ENCODE results near the gene TMEM131L.
"Not testable (repeated sequence)": the region's sequence is repeated elsewhere in the genome, so short reads cannot be mapped to it uniquely, and the experiment has no call there.

TMEM131L gene

DNA sequence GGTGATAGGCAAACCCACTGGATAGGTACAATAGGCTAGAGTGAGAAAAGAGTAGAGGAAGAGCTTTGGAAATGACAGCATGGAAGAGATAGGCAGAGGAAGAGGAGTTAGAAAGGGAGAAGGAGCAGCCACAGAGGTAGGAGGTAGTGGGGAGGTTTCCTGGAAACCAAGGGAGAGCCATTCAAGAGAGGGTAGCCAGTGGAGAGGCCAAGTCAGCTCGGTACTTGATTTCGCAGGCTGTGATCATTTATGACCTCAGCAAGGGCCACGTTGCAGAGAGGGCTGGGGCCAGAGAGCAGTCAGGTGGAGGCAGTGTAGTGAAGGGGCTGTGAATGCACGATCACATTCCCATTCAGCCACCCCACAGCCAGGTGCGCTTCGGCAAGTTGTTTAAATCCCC lies 76.0 kb downstream of the TMEM131L start:
- Histone ChIP-seq H3K27me3 (ENCODE audit: control insufficient read depth, insufficient read depth, low read length) (no peaks in the 10 kb centered on the region), H3K9me3 (ENCODE audit: control insufficient read depth, low read depth, low read length) (no peaks in the 10 kb centered on the region), H3K27ac (ENCODE audit: low read length) (no peak overlapping the region), H3K9ac (ENCODE audit: low read length) (no peak overlapping the region), H3K4me1 (ENCODE audit: control insufficient read depth, low read depth, low read length) (peaks cover 27% of the 10 kb centered on the region), H3K4me3 (ENCODE audit: low read length) (no peak overlapping the region), H3K36me3 (ENCODE audit: control insufficient read depth, low read depth, low read length) (no peaks in the 10 kb centered on the region)

- Histone ChIP-seq H3K27ac (ENCODE audit: low read length) (no peak overlapping the region), H3K27me3 (ENCODE audit: control insufficient read depth, insufficient read depth, low read length) (no peaks in the 10 kb centered on the region), H3K36me3 (ENCODE audit: control insufficient read depth, low read depth, low read length) (no peaks in the 10 kb centered on the region), H3K9ac (ENCODE audit: low read length) (no peak overlapping the region), H3K4me3 (ENCODE audit: low read length) (no peak overlapping the region), H3K9me3 (ENCODE audit: control insufficient read depth, low read depth, low read length) (no peaks in the 10 kb centered on the region), H3K4me1 (ENCODE audit: control insufficient read depth, low read depth, low read length) (peaks cover 25% of the 10 kb centered on the region)
These were observed 76.7 kb downstream of the TMEM131L start for GRCh38 chr4:153542834-153543233.

- Histone ChIP-seq H3K9ac (ENCODE audit: low read length) (no peak overlapping the region), H3K4me1 (ENCODE audit: control insufficient read depth, low read depth, low read length) (peaks cover 23% of the 10 kb centered on the region), H3K9me3 (ENCODE audit: control insufficient read depth, low read depth, low read length) (no peaks in the 10 kb centered on the region), H3K27ac (ENCODE audit: low read length) (no peak overlapping the region), H3K4me3 (ENCODE audit: low read length) (no peak overlapping the region), H3K36me3 (ENCODE audit: control insufficient read depth, low read depth, low read length) (no peaks in the 10 kb centered on the region), H3K27me3 (ENCODE audit: control insufficient read depth, insufficient read depth, low read length) (no peaks in the 10 kb centered on the region)
These were observed 77.2 kb downstream of the TMEM131L start for GRCh38 chr4:153543351-153543750.

DNA sequence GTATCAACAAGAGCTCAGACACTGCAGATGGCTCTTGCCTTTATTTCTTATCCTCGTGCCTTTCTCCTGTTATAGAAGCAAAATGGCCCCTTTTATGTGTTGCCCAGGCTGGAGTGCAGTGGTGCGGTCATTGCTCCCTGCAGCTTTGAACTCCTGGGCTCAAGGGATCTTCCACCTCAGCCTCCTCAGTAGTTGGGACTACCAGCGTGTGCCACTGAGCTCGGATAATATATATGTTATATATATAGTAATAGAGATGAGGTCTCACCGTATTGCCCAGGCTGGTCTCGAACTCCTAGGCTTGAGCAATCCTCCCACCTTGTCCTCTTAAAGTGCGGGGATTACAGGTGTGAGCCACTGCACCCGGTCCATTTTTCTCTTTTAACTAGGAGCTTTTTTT lies 79.7 kb downstream of the TMEM131L start:
- peaks cover 18% of the 10 kb centered on the region for H3K4me1 ChIP-seq (ENCODE audit: control insufficient read depth, low read depth, low read length)
- H3K4me3 ChIP-seq (ENCODE audit: low read length), result no peak overlapping the region
- H3K27me3 ChIP-seq (ENCODE audit: control insufficient read depth, insufficient read depth, low read length), result no peaks in the 10 kb centered on the region
- H3K27ac ChIP-seq (ENCODE audit: low read length), result no peak overlapping the region
- no peaks in the 10 kb centered on the region for H3K36me3 ChIP-seq (ENCODE audit: control insufficient read depth, low read depth, low read length)
- H3K9ac ChIP-seq (ENCODE audit: low read length), result no peak overlapping the region
- H3K9me3 ChIP-seq (ENCODE audit: control insufficient read depth, low read depth, low read length), result no peaks in the 10 kb centered on the region

DNA sequence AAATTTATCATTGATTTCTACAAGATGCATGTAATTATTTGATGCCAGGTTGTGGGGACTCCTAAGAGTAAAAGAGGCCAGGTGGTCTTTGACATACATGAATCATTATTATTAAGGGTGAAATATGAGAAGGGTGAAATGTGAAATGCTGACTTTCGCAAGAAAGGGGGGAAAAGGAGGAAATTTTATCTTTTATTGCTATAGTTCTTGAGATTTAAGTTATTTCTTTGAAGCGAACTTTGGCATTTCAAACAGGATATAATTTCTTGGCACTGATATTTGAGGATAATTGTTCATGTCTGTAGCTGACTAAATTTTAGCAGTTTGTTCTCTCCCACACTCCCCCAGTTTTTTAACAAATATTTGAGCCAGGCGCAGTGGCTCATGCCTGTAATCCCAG lies 80.1 kb downstream of the TMEM131L start:
- H3K4me1 ChIP-seq (ENCODE audit: control insufficient read depth, low read depth, low read length), result peaks cover 18% of the 10 kb centered on the region
- no peaks in the 10 kb centered on the region for H3K9me3 ChIP-seq (ENCODE audit: control insufficient read depth, low read depth, low read length)
- H3K4me3 ChIP-seq (ENCODE audit: low read length), result no peak overlapping the region
- no peak overlapping the region for H3K9ac ChIP-seq (ENCODE audit: low read length)
- H3K36me3 ChIP-seq (ENCODE audit: control insufficient read depth, low read depth, low read length), result no peaks in the 10 kb centered on the region
- H3K27me3 ChIP-seq (ENCODE audit: control insufficient read depth, insufficient read depth, low read length), result no peaks in the 10 kb centered on the region
- no peak overlapping the region for H3K27ac ChIP-seq (ENCODE audit: low read length)

GRCh38 chr4:153547520-153547919 lies 81.4 kb downstream of the TMEM131L start:
- H3K4me3 ChIP-seq (ENCODE audit: low read length), result no peak overlapping the region
- H3K9me3 ChIP-seq (ENCODE audit: control insufficient read depth, low read depth, low read length), result no peaks in the 10 kb centered on the region
- H3K27ac ChIP-seq (ENCODE audit: low read length), result no peak overlapping the region
- H3K36me3 ChIP-seq (ENCODE audit: control insufficient read depth, low read depth, low read length), result no peaks in the 10 kb centered on the region
- peaks cover 18% of the 10 kb centered on the region for H3K4me1 ChIP-seq (ENCODE audit: control insufficient read depth, low read depth, low read length)
- no peaks in the 10 kb centered on the region for H3K27me3 ChIP-seq (ENCODE audit: control insufficient read depth, insufficient read depth, low read length)
- no peak overlapping the region for H3K9ac ChIP-seq (ENCODE audit: low read length)

- H3K27ac ChIP-seq (ENCODE audit: low read length); H3K9me3 ChIP-seq (ENCODE audit: control insufficient read depth, low read depth, low read length): not testable (repeated sequence)
These were observed 82.7 kb downstream of the TMEM131L start for GRCh38 chr4:153548907-153549306.

DNA sequence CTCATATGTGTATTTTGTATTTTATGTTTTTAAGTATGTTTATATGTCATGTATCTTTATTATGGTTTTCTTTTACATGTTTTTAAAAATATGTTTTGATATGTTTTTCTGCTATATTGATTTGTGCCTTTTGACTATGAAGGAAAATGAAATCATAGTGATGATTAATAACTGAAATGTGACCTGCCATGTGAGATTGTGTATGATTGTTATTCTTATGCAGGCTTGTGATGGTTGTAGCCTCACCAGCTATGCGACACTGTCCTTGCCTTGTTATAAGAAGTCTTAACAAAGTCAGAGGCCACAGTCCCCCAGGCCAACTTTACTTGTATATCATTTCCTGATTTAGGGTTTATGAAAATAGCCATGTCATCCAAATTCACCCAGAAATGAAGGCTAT lies 83.2 kb downstream of the TMEM131L start:
- Histone ChIP-seq H3K4me3 (ENCODE audit: low read length) (no peak overlapping the region), H3K27me3 (ENCODE audit: control insufficient read depth, insufficient read depth, low read length) (no peaks in the 10 kb centered on the region), H3K36me3 (ENCODE audit: control insufficient read depth, low read depth, low read length) (no peaks in the 10 kb centered on the region), H3K9ac (ENCODE audit: low read length) (no peak overlapping the region), H3K27ac (ENCODE audit: low read length) (no peak overlapping the region), H3K9me3 (ENCODE audit: control insufficient read depth, low read depth, low read length) (no peaks in the 10 kb centered on the region), H3K4me1 (ENCODE audit: control insufficient read depth, low read depth, low read length) (peaks cover 8% of the 10 kb centered on the region)

More at GRCh38 chr4:153548907-153549306, 82.7 kb downstream of the TMEM131L start:
- not testable (repeated sequence) for H3K9ac ChIP-seq (ENCODE audit: low read length); H3K27me3 ChIP-seq (ENCODE audit: control insufficient read depth, insufficient read depth, low read length); H3K4me3 ChIP-seq (ENCODE audit: low read length); H3K36me3 ChIP-seq (ENCODE audit: control insufficient read depth, low read depth, low read length)
- peaks cover 11% of the 10 kb centered on the region for H3K4me1 ChIP-seq (ENCODE audit: control insufficient read depth, low read depth, low read length)

DNA sequence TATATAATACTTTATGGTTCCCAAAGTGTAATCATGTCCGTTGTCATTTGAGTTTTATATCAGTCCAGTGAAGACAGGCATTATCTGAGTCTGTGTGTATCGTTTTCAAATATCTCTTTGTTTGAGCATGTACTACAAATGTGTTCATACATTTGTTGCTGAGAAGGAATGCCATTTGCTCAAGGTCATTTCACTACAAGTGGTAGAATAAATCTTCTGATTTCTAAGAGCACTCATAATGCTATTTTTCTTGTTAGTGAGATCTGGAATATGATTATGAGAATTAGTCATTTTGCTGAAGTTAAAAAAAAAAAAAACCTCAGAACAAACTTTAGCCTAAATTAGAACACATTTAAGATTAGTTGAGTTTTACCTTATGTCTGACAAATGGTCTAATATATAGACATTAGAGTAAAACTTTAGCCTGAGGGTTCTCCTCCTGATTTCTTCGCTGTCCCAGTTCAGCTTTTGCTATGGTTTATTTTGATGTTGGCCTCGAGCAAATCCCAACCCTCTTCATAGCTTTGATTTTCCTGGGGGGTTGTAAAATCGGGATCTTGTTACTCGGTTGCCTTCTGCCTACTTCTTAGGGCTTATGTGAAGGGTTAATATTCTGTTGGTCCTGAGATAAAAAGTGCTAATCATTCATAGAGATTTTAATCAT lies 87.1 kb downstream of the TMEM131L start:
- H3K27me3 ChIP-seq (ENCODE audit: control insufficient read depth, insufficient read depth, low read length), result no peaks in the 10 kb centered on the region
- no peak overlapping the region for H3K9ac ChIP-seq (ENCODE audit: low read length)
- H3K27ac ChIP-seq (ENCODE audit: low read length), result no peak overlapping the region
- H3K9me3 ChIP-seq (ENCODE audit: control insufficient read depth, low read depth, low read length), result no peaks in the 10 kb centered on the region
- H3K4me3 ChIP-seq (ENCODE audit: low read length), result no peak overlapping the region
- H3K4me1 ChIP-seq (ENCODE audit: control insufficient read depth, low read depth, low read length), result peaks cover 5% of the 10 kb centered on the region
- H3K36me3 ChIP-seq (ENCODE audit: control insufficient read depth, low read depth, low read length), result peaks cover 11% of the 10 kb centered on the region

DNA sequence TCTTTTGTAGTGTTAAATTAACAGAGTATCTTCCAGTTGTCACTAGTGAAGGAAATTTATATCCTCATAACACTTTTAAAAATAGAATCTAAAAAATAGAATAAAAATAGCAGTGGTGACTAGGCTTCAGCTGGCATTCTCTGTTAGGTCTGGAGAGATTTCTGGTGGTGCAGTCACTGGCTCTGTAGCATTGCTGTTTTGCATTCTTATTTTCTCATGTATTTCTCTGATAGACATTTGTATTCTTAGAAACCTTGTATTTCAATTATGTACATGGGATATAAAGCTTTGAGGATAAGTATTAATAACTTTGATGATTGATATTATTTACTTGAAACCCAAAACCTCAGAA lies 87.6 kb downstream of the TMEM131L start:
- H3K9me3 ChIP-seq (ENCODE audit: control insufficient read depth, low read depth, low read length), result no peaks in the 10 kb centered on the region
- no peak overlapping the region for H3K9ac ChIP-seq (ENCODE audit: low read length)
- H3K36me3 ChIP-seq (ENCODE audit: control insufficient read depth, low read depth, low read length), result peaks cover 11% of the 10 kb centered on the region
- H3K27me3 ChIP-seq (ENCODE audit: control insufficient read depth, insufficient read depth, low read length), result no peaks in the 10 kb centered on the region
- H3K27ac ChIP-seq (ENCODE audit: low read length), result no peak overlapping the region
- H3K4me3 ChIP-seq (ENCODE audit: low read length), result no peak overlapping the region
- peaks cover 5% of the 10 kb centered on the region for H3K4me1 ChIP-seq (ENCODE audit: control insufficient read depth, low read depth, low read length)

- no peak overlapping the region for H3K4me3 ChIP-seq (ENCODE audit: low read length)
These were observed 89.7 kb downstream of the TMEM131L start for GRCh38 chr4:153555730-153556434.

GRCh38 chr4:153556435-153556815 lies 90.3 kb downstream of the TMEM131L start:
- peaks cover 5% of the 10 kb centered on the region for H3K4me1 ChIP-seq (ENCODE audit: control insufficient read depth, low read depth, low read length)
- no peak overlapping the region for H3K27ac ChIP-seq (ENCODE audit: low read length)

More at GRCh38 chr4:153555730-153556434, 89.7 kb downstream of the TMEM131L start:
- Histone ChIP-seq H3K36me3 (ENCODE audit: control insufficient read depth, low read depth, low read length) (peaks cover 16% of the 10 kb centered on the region), H3K27ac (ENCODE audit: low read length) (no peak overlapping the region), H3K9me3 (ENCODE audit: control insufficient read depth, low read depth, low read length) (no peaks in the 10 kb centered on the region), H3K9ac (ENCODE audit: low read length) (no peak overlapping the region), H3K27me3 (ENCODE audit: control insufficient read depth, insufficient read depth, low read length) (no peaks in the 10 kb centered on the region), H3K4me1 (ENCODE audit: control insufficient read depth, low read depth, low read length) (peaks cover 5% of the 10 kb centered on the region)

More at GRCh38 chr4:153556435-153556815, 90.3 kb downstream of the TMEM131L start:
- H3K9me3 ChIP-seq (ENCODE audit: control insufficient read depth, low read depth, low read length), result peaks cover 2% of the 10 kb centered on the region
- H3K27me3 ChIP-seq (ENCODE audit: control insufficient read depth, insufficient read depth, low read length), result no peaks in the 10 kb centered on the region
- peaks cover 18% of the 10 kb centered on the region for H3K36me3 ChIP-seq (ENCODE audit: control insufficient read depth, low read depth, low read length)
- no peak overlapping the region for H3K9ac ChIP-seq (ENCODE audit: low read length)
- H3K4me3 ChIP-seq (ENCODE audit: low read length), result no peak overlapping the region

Measured in iPS-18a (cell line).